H1 (cell line): ENCODE data around the gene EPDR1. TPM values are rescaled to one million over a fixed set of nuclear protein-coding genes. Genes with fewer than 3 reads are reported as not detected.

Experiments used
- POLR2A ChIP-seq, 2 experiments: IDR thresholded peaks; 1 replicate in 1 of 2; 2 replicates in 1 of 2; pipeline ENCODE4 v1.6.1; 2011; ENCODE audit warnings: low read depth in 2 of 2, low read length in 2 of 2, mild to moderate bottlenecking in 2 of 2; ENCODE audit errors: control extremely low read depth in 1 of 2
- RFX5 ChIP-seq: IDR thresholded peaks from 2 replicates; pipeline ENCODE4 v1.6.1; 2011; ENCODE audit warnings: low read depth, low read length, improper control_type of control experiment, borderline replicate concordance
- SP2 ChIP-seq: IDR thresholded peaks from 2 replicates; pipeline ENCODE4 v1.6.1; 2012; ENCODE audit warnings: mild to moderate bottlenecking, low read length, inconsistent platforms
- SUZ12 ChIP-seq: fragments of 200-600 bp; sonication (generic); IDR thresholded peaks from 2 replicates; pipeline ENCODE4 v1.6.1; 2012; ENCODE audit warnings: mild to moderate bottlenecking, inconsistent platforms, low read length, moderate library complexity, mixed read lengths
- polyA plus RNA-seq, 7 experiments: library from polyadenylated mRNA; depleted of rRNA in 3 of 7; stranded (reverse) in 5 of 7; unstranded in 2 of 7; fragments of >200 nt in 5 of 7; fragments of 200-250 nt in 2 of 7; gene quantifications; 1 replicate in 5 of 7; 2 replicates in 1 of 7; 4 replicates in 1 of 7; pipeline versions ENCODE4 v1.2.1 to v1.2.3, GENCODE V29; 2011 to 2013; ENCODE audit warnings: missing spikeins in 2 of 7, mixed read lengths in 2 of 7
- total RNA-seq: library from RNA; stranded (reverse); fragmentation: NEBNext Ultra II Directional; extraction: Animal tissue kit (Norgen Biotek cat#: 25700); gene quantifications from 2 replicates; pipeline ENCODE4 v1.2.1, GENCODE V29; 2021
- TF ChIP-seq, protein P1 (sequence below): fragments of 300-600 bp; sonication (generic); IDR thresholded peaks from 2 replicates; pipeline ENCODE4 v1.7.1; 2012; ENCODE audit warnings: low read length, moderate library complexity, mild to moderate bottlenecking, inconsistent platforms; ENCODE audit not compliant: insufficient replicate concordance

EPDR1 gene
- total and polyA plus RNA-seq, 2 of the 8 experiments (the other 6 are each of a cell fraction or from before 2014, with no cell fraction given) = 6.4 to 8.2 TPM

- TF ChIP-seq, protein P1, sequence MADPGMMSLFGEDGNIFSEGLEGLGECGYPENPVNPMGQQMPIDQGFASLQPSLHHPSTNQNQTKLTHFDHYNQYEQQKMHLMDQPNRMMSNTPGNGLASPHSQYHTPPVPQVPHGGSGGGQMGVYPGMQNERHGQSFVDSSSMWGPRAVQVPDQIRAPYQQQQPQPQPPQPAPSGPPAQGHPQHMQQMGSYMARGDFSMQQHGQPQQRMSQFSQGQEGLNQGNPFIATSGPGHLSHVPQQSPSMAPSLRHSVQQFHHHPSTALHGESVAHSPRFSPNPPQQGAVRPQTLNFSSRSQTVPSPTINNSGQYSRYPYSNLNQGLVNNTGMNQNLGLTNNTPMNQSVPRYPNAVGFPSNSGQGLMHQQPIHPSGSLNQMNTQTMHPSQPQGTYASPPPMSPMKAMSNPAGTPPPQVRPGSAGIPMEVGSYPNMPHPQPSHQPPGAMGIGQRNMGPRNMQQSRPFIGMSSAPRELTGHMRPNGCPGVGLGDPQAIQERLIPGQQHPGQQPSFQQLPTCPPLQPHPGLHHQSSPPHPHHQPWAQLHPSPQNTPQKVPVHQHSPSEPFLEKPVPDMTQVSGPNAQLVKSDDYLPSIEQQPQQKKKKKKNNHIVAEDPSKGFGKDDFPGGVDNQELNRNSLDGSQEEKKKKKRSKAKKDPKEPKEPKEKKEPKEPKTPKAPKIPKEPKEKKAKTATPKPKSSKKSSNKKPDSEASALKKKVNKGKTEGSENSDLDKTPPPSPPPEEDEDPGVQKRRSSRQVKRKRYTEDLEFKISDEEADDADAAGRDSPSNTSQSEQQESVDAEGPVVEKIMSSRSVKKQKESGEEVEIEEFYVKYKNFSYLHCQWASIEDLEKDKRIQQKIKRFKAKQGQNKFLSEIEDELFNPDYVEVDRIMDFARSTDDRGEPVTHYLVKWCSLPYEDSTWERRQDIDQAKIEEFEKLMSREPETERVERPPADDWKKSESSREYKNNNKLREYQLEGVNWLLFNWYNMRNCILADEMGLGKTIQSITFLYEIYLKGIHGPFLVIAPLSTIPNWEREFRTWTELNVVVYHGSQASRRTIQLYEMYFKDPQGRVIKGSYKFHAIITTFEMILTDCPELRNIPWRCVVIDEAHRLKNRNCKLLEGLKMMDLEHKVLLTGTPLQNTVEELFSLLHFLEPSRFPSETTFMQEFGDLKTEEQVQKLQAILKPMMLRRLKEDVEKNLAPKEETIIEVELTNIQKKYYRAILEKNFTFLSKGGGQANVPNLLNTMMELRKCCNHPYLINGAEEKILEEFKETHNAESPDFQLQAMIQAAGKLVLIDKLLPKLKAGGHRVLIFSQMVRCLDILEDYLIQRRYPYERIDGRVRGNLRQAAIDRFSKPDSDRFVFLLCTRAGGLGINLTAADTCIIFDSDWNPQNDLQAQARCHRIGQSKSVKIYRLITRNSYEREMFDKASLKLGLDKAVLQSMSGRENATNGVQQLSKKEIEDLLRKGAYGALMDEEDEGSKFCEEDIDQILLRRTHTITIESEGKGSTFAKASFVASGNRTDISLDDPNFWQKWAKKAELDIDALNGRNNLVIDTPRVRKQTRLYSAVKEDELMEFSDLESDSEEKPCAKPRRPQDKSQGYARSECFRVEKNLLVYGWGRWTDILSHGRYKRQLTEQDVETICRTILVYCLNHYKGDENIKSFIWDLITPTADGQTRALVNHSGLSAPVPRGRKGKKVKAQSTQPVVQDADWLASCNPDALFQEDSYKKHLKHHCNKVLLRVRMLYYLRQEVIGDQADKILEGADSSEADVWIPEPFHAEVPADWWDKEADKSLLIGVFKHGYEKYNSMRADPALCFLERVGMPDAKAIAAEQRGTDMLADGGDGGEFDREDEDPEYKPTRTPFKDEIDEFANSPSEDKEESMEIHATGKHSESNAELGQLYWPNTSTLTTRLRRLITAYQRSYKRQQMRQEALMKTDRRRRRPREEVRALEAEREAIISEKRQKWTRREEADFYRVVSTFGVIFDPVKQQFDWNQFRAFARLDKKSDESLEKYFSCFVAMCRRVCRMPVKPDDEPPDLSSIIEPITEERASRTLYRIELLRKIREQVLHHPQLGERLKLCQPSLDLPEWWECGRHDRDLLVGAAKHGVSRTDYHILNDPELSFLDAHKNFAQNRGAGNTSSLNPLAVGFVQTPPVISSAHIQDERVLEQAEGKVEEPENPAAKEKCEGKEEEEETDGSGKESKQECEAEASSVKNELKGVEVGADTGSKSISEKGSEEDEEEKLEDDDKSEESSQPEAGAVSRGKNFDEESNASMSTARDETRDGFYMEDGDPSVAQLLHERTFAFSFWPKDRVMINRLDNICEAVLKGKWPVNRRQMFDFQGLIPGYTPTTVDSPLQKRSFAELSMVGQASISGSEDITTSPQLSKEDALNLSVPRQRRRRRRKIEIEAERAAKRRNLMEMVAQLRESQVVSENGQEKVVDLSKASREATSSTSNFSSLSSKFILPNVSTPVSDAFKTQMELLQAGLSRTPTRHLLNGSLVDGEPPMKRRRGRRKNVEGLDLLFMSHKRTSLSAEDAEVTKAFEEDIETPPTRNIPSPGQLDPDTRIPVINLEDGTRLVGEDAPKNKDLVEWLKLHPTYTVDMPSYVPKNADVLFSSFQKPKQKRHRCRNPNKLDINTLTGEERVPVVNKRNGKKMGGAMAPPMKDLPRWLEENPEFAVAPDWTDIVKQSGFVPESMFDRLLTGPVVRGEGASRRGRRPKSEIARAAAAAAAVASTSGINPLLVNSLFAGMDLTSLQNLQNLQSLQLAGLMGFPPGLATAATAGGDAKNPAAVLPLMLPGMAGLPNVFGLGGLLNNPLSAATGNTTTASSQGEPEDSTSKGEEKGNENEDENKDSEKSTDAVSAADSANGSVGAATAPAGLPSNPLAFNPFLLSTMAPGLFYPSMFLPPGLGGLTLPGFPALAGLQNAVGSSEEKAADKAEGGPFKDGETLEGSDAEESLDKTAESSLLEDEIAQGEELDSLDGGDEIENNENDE = no peak
- TF ChIP-seq POLR2A (IDR thresholded peaks at IDR 0.05; ENCODE audit: control extremely low read depth in 1 of 2, low read depth in 2 of 2, low read length in 2 of 2) = no peak
- TF ChIP-seq RFX5 = no peak
- no peak for TF ChIP-seq SP2
- no peak for TF ChIP-seq SUZ12
These were observed 4.1 kb downstream of the EPDR1 start (continued) for GRCh38 chr7:37924491-37925041.
